ENCODE data around the gene SUCLG2. TPM values are rescaled to one million over a fixed set of nuclear protein-coding genes. Genes with fewer than 3 reads are reported as not detected.
"Not testable (repeated sequence)": the region's sequence is repeated elsewhere in the genome, so short reads cannot be mapped to it uniquely, and the experiment has no call there.

Gene SUCLG2
- total RNA-seq, 2 donors from 2014 or later: 43.8 to 48.1 TPM

- no peak for DNase-seq
- Mint-ChIP-seq H3K36me3 (ENCODE audit: low read depth) (peaks cover 9% of the 10 kb centered on the region), H3K27me3 (no peaks in the 10 kb centered on the region), H3K27ac (no peak overlapping the region), H3K4me1 (peaks cover 14% of the 10 kb centered on the region), H3K4me3 (no peak overlapping the region)
- ATAC-seq: no peak
- no peaks in the 10 kb centered on the region for H3K9me3 ChIP-seq (ENCODE audit: control insufficient read depth, low read length, poor library complexity, severe bottlenecking)
Observed at GRCh38 chr3:67561266-67561665, 93.1 kb downstream of the SUCLG2 start.

DNA sequence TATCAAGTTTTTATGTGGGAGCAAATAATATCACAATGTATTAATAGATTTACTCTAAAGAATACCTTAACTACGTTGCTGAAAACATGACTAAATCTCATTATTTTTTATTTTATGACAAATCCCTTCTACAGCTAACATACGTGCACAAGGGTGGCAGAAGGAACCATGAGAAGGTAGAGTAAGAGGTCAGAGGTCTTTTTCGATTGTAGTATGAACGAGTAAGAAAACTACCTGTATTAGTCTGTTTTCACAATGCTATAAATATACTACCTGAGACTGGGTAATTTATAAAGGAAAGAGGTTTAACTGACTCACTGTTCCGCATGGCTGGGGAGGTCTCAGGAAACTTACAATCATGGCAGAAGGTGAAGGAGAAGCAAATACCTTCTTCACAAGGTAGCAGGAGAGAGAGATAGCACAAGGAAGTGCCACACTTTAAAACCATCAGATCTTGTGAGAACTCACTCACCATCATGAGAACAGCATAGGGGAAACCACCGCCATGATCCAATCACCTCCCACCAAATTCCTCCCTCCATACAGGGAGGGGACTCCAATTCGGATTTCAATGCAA is 95.3 kb downstream of the SUCLG2 start:
- H3K9me3 ChIP-seq (ENCODE audit: control insufficient read depth, low read length, poor library complexity, severe bottlenecking): no peaks in the 10 kb centered on the region
- Mint-ChIP-seq H3K4me3 (no peak overlapping the region), H3K36me3 (ENCODE audit: low read depth) (peaks cover 7% of the 10 kb centered on the region), H3K27ac (no peak overlapping the region), H3K4me1 (peaks cover 20% of the 10 kb centered on the region), H3K27me3 (no peaks in the 10 kb centered on the region)
- DNase-seq: no peak
- no peak for ATAC-seq

DNA sequence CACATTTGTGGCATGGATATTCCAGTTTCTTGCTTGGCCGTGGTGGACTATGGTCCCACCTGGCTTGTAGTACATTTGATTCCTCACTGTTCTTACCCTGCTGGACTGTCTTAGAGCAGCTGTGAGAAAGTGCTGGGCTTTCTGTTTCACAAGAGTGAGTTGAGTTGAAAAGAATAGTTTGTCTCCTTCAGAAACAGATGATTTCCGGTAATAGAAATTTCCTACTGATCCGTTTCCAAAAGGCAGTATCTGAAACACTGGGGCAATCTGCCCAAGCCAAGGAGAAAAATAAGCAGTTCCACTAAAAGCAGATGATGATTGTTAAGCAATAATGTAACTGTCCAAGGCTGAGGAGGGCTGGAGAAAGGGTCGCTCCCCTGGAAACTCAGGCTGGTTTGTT is 96.0 kb downstream of the SUCLG2 start:
- H3K4me3 Mint-ChIP-seq: no peak overlapping the region
- peaks cover 20% of the 10 kb centered on the region for H3K4me1 Mint-ChIP-seq
- no peak overlapping the region for H3K27ac Mint-ChIP-seq
- no peaks in the 10 kb centered on the region for H3K9me3 ChIP-seq (ENCODE audit: control insufficient read depth, low read length, poor library complexity, severe bottlenecking)
- H3K27me3 Mint-ChIP-seq: no peaks in the 10 kb centered on the region
- H3K36me3 Mint-ChIP-seq (ENCODE audit: low read depth): peaks cover 7% of the 10 kb centered on the region
- DNase-seq (no peak), ATAC-seq (no peak)

DNA sequence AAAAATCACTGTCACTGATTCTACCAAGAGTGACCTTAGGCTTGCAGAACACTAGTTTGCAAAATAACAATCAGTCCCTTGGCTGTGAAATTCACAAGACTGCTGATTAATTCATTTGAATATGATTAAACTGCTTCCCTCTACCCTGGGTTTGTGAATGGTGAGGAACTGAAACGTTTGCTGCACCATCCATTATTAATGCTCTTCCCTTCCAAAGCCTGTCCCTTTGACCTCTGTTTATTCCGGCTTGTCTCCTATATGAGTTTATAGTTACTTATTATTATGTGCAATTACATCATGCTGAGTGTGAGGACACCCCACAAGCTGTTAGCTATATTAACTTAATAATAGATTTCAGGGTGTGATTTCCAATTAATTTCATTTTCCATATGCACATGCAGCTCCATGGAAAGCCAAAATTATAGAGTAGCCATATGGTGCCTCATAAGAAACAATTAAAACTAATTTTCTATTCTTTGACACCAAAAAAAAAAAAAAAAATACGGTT is 96.5 kb downstream of the SUCLG2 start:
- ATAC-seq: no peak
- Mint-ChIP-seq H3K27ac (no peak overlapping the region), H3K27me3 (no peaks in the 10 kb centered on the region), H3K4me1 (peaks cover 20% of the 10 kb centered on the region), H3K36me3 (ENCODE audit: low read depth) (peaks cover 7% of the 10 kb centered on the region), H3K4me3 (no peak overlapping the region)
- DNase-seq: no peak
- no peaks in the 10 kb centered on the region for H3K9me3 ChIP-seq (ENCODE audit: control insufficient read depth, low read length, poor library complexity, severe bottlenecking)

GRCh38 chr3:67551361-67552016 is 102.9 kb downstream of the SUCLG2 start:
- H3K9me3 ChIP-seq (ENCODE audit: control insufficient read depth, low read length, poor library complexity, severe bottlenecking): no peaks in the 10 kb centered on the region
- no peak overlapping the region for H3K27ac Mint-ChIP-seq
- peaks cover 5% of the 10 kb centered on the region for H3K36me3 Mint-ChIP-seq (ENCODE audit: low read depth)
- DNase-seq: no peak
- no peak overlapping the region for H3K4me3 Mint-ChIP-seq
- H3K4me1 Mint-ChIP-seq: peaks cover 16% of the 10 kb centered on the region
- ATAC-seq: no peak
- no peaks in the 10 kb centered on the region for H3K27me3 Mint-ChIP-seq

DNA sequence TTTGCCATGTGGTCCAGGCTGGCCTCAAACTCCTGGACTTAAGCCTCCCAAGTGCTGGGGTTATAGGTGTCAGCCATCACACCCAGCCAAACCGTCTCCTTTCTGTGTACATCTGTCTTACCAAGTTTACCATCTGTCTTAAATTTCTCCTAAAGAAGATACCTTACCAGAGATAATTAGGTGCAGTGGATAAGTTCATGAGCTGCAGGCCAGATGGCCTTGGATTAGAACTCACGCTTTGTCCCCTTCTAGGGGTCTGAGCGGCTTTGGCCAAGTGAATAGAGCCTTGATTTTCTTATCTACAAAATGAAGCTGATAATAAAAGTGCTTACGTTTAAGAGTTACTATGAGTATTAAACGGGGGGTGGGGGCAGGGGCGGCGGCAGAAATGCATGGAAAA is 103.9 kb downstream of the SUCLG2 start:
- no peak overlapping the region for H3K4me3 Mint-ChIP-seq
- DNase-seq (no peak), ATAC-seq (no peak)
- no peak overlapping the region for H3K27ac Mint-ChIP-seq
- H3K27me3 Mint-ChIP-seq: no peaks in the 10 kb centered on the region
- peaks cover 19% of the 10 kb centered on the region for H3K4me1 Mint-ChIP-seq
- peaks cover 4% of the 10 kb centered on the region for H3K36me3 Mint-ChIP-seq (ENCODE audit: low read depth)
- no peaks in the 10 kb centered on the region for H3K9me3 ChIP-seq (ENCODE audit: control insufficient read depth, low read length, poor library complexity, severe bottlenecking)

DNA sequence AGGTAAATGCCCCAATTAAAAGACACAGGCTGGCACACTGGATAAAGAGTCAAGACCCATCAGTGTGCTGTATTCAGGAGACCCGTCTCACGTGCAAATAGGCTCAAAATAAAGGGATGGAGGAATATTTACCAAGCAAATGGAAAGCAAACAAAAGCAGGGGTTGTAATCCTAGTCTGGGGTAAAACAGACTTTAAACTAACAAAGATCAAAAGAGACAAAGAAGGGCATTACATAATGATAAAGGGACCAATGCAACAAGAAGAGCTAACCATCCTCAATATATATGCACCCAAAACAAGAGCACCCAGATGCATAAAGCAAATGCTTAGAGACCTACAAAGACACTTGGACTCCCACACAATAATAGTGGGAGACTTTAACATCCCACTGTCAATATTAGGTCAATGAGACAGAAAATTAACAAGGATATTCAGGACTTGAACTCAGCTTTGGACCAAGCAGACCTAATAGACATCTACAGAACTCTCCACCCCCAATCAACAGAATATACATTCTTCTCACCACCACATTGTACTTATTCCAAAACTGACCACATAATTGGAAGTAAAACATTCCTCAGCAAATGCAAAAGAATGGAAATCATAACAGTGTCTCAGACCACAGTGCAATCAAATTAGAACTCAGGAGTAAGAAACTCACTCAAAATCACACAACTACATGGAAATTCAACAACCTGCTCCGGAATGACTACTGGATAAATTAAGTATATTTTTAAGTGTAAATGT is 111.7 kb downstream of the SUCLG2 start:
- not testable (repeated sequence) for H3K27ac Mint-ChIP-seq; DNase-seq; H3K36me3 Mint-ChIP-seq (ENCODE audit: low read depth); H3K4me3 Mint-ChIP-seq; H3K9me3 ChIP-seq (ENCODE audit: control insufficient read depth, low read length, poor library complexity, severe bottlenecking); ATAC-seq; H3K27me3 Mint-ChIP-seq
- peaks cover 12% of the 10 kb centered on the region for H3K4me1 Mint-ChIP-seq

GRCh38 chr3:67540198-67540894 is 114.1 kb downstream of the SUCLG2 start:
- no peak for DNase-seq
- no peak for ATAC-seq
- Mint-ChIP-seq H3K36me3 (ENCODE audit: low read depth) (peaks cover 5% of the 10 kb centered on the region), H3K4me1 (peaks cover 9% of the 10 kb centered on the region), H3K4me3 (no peak overlapping the region), H3K27ac (no peak overlapping the region), H3K27me3 (no peaks in the 10 kb centered on the region)
- no peaks in the 10 kb centered on the region for H3K9me3 ChIP-seq (ENCODE audit: control insufficient read depth, low read length, poor library complexity, severe bottlenecking)

GRCh38 chr3:67537203-67537602 is 117.2 kb downstream of the SUCLG2 start:
- not testable (repeated sequence) for H3K9me3 ChIP-seq (ENCODE audit: control insufficient read depth, low read length, poor library complexity, severe bottlenecking); DNase-seq; H3K4me3 Mint-ChIP-seq; ATAC-seq; H3K36me3 Mint-ChIP-seq (ENCODE audit: low read depth); H3K27ac Mint-ChIP-seq; H3K27me3 Mint-ChIP-seq
- H3K4me1 Mint-ChIP-seq: peaks cover 14% of the 10 kb centered on the region

DNA sequence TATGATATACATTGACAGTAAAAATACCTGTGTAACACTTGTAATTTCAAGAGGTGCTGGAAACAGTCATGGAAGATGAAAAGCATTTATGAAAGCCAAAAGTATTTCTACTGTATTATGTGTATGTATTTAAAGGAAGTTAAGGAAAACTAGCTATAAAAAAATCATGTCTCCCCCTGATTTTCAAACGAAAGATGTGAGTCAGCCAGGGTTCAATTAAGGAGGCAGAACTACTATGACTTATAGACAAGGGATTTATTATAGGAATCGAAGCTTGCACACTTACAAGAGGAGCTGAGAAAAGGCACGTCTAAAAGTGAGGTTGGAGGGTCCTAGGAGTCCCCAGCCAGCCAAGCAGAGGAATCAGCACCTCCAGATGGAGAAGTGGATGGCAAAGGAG is 119.4 kb downstream of the SUCLG2 start:
- Mint-ChIP-seq H3K36me3 (ENCODE audit: low read depth) (no peaks in the 10 kb centered on the region), H3K27me3 (no peaks in the 10 kb centered on the region), H3K4me3 (no peak overlapping the region), H3K27ac (no peak overlapping the region), H3K4me1 (peaks cover 14% of the 10 kb centered on the region)
- DNase-seq (no peak), ATAC-seq (no peak)
- H3K9me3 ChIP-seq (ENCODE audit: control insufficient read depth, low read length, poor library complexity, severe bottlenecking): no peaks in the 10 kb centered on the region

- Mint-ChIP-seq H3K27ac (no peak overlapping the region), H3K27me3 (no peaks in the 10 kb centered on the region), H3K36me3 (ENCODE audit: low read depth) (no peaks in the 10 kb centered on the region), H3K4me1 (peaks cover 14% of the 10 kb centered on the region), H3K4me3 (no peak overlapping the region)
- DNase-seq (no peak), ATAC-seq (no peak)
- H3K9me3 ChIP-seq (ENCODE audit: control insufficient read depth, low read length, poor library complexity, severe bottlenecking): no peaks in the 10 kb centered on the region
Observed at GRCh38 chr3:67534594-67534993, 119.8 kb downstream of the SUCLG2 start.

DNA sequence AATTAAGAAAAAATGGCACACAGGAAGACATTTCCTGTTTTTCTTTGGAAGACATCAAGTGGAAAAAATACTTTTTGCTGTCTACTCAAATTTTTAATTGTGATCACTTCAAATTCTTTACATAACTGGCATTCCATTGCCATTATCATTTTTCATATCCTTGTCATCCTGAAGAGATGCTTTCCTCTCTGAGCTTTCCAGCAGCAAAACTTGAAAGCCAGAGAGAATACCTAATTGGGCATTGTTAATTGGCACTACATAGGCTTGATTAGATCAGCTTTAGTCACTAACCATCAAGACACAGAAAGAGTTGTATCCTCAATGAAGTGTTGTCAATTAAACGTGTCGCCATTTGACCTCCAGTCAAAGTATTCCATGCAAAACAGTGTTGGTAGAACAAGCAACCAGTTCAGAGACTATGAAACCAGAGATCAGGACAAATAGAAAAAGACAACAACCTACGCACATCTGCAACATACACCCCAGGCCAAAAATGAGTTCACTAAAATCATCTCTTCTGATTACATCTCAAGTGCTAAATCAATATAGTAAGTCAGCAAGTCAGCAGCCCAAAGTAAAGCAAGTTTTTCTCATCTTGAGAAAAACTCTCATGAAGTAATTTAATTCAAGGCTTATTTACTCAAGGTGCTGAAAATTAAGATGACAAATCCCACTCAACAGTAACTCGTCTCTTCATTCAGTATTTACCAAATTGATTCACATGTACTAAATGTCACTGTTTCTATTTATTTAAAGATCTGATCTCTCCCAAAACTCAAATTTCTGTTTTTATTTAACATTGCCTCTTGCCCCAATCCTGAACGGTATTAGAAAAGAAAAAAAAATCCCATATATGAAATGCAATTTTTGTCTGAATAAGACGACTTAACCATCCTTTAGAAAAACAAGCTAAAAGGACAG is 123.0 kb downstream of the SUCLG2 start:
- Mint-ChIP-seq H3K4me3 (no peak overlapping the region), H3K27ac (no peak overlapping the region), H3K27me3 (no peaks in the 10 kb centered on the region), H3K4me1 (peaks cover 14% of the 10 kb centered on the region), H3K36me3 (ENCODE audit: low read depth) (peaks cover 6% of the 10 kb centered on the region)
- DNase-seq (no peak), ATAC-seq (no peak)
- no peaks in the 10 kb centered on the region for H3K9me3 ChIP-seq (ENCODE audit: control insufficient read depth, low read length, poor library complexity, severe bottlenecking)
